ENCODE results near the gene LHB.

Gene LHB

GRCh38 chr19:48991873-48992580, 24.9 kb downstream of the LHB start:
- no peak for DNase-seq (ENCODE audit: low read depth, low spot score)
- POLR2A ChIA-PET = interaction anchor here (0.6 to 2.5 kb wide), 9 partner anchors 8 to 120 kb away, joined by 3 to 10 read pairs (median 4); partner anchors contain the start of genes CGB7 and PPP1R15A
- H3K4me3 ChIP-seq (ENCODE audit: low read depth, low read length) = peak overlapping the region; percentile 97
- TF ChIP-seq CTCF (IDR thresholded peaks at IDR 0.05; ENCODE audit: insufficient read depth, low read length, missing control alignments) = no peak
- CTCF ChIA-PET = interaction anchor here (0.7 to 6.8 kb wide), 30 partner anchors 7 to 234 kb away, joined by 3 to 128 read pairs (median 4); partner anchors contain the start of genes BAX and CGB7

GRCh38 chr19:48991011-48991609, 25.8 kb downstream of the LHB start:
- CTCF ChIA-PET = interaction anchor here (1.1 to 6.8 kb wide), 11 partner anchors 7 to 203 kb away, joined by 3 to 128 read pairs (median 25); partner anchors contain the start of genes BAX and CGB7
- no peak for TF ChIP-seq CTCF (IDR thresholded peaks at IDR 0.05; ENCODE audit: insufficient read depth, low read length, missing control alignments)
- POLR2A ChIA-PET = interaction anchor here (1.3 to 2.5 kb wide), 4 partner anchors 7 to 67 kb away, joined by 3 to 10 read pairs (median 5); partner anchors contain the start of gene CGB7
- H3K4me3 ChIP-seq (ENCODE audit: low read depth, low read length) = peak overlapping the region; percentile 97
- no peak for DNase-seq (ENCODE audit: low read depth, low spot score)

GRCh38 chr19:48990400-48990799, 26.5 kb downstream of the LHB start:
- H3K4me3 ChIP-seq (ENCODE audit: low read depth, low read length) = no peak overlapping the region
- no peak for TF ChIP-seq CTCF (IDR thresholded peaks at IDR 0.05; ENCODE audit: insufficient read depth, low read length, missing control alignments)
- POLR2A ChIA-PET = interaction anchor here (0.6 kb wide), 1 partner anchor 27 kb away, joined by 3 read pairs; no protein-coding TSS in a partner anchor

GRCh38 chr19:48989701-48990291, 27.1 kb downstream of the LHB start:
- DNase-seq (ENCODE audit: low read depth, low spot score) = no peak
- no peak overlapping the region for H3K4me3 ChIP-seq (ENCODE audit: low read depth, low read length)
- no peak for TF ChIP-seq CTCF (IDR thresholded peaks at IDR 0.05; ENCODE audit: insufficient read depth, low read length, missing control alignments)
- ChIA-PET CTCF (interaction anchor here (0.9 to 6.8 kb wide), 4 partner anchors 10 to 48 kb away, joined by 3 to 128 read pairs (median 8); no protein-coding TSS in a partner anchor), POLR2A (interaction anchor here (0.6 kb wide), 1 partner anchor 26 kb away, joined by 3 read pairs; no protein-coding TSS in a partner anchor)

More at GRCh38 chr19:48990400-48990799, 26.5 kb downstream of the LHB start:
- CTCF ChIA-PET = interaction anchor here (2.3 to 6.8 kb wide), 4 partner anchors 9 to 148 kb away, joined by 8 to 128 read pairs (median 24); no protein-coding TSS in a partner anchor
- no peak for DNase-seq (ENCODE audit: low read depth, low spot score)

GRCh38 chr19:48988860-48989259, 28.0 kb downstream of the LHB start:
- POLR2A ChIA-PET = no interaction called here
- no peak for DNase-seq (ENCODE audit: low read depth, low spot score)
- TF ChIP-seq CTCF (IDR thresholded peaks at IDR 0.05; ENCODE audit: insufficient read depth, low read length, missing control alignments) = no peak
- no peak overlapping the region for H3K4me3 ChIP-seq (ENCODE audit: low read depth, low read length)
- CTCF ChIA-PET = interaction anchor here (0.7 to 1.3 kb wide), 4 partner anchors 10 to 49 kb away, joined by 3 to 5 read pairs (median 3); no protein-coding TSS in a partner anchor
